ENCODE data around the gene PRDX6. TPM values are rescaled to one million over a fixed set of nuclear protein-coding genes. Genes with fewer than 3 reads are reported as not detected.

The PRDX6 gene
- 100 to 1,000 TPM; 250 to 691 (median 267) TPM for total RNA-seq

GRCh38 chr1:173477286-173478093, at the start of gene PRDX6:
PRDX6 (plus strand) TSS chr1:173477335; CDS start chr1:173477398, 63 bp downstream.
- Histone ChIP-seq H3K9me3 (no peaks in the 10 kb centered on the region), H3K36me3 (no peaks in the 10 kb centered on the region), H3K27me3 (no peaks in the 10 kb centered on the region), H3K4me1 (peaks cover 0 to 13% of the 10 kb centered on the region in 2 donors), H3K27ac (peak within 1 kb of the TSS; percentile 98 to 99), H3K4me3 (peak within 1 kb of the TSS; percentile 83 to 98 (median 91))
- TF ChIP-seq CTCF (IDR thresholded peaks at IDR 0.05) (peak in 2 of 3 donors; percentile 9 to 33), POLR2AphosphoS5 (IDR thresholded peaks at IDR 0.05) (peak; percentile 57 to 85 (median 66)), POLR2A (IDR thresholded peaks at IDR 0.05) (peak; percentile 45)
- DNase-seq (ENCODE audit: low spot score in 2 of 2) = peak; percentile 56 to 83
- intact Hi-C loops (cut with DNase I; ENCODE audit: low total_unique reads) = no loop called here

GRCh38 chr1:173429471-173430402, 47.4 kb upstream of the PRDX6 start:
- Histone ChIP-seq H3K4me1 (no peaks in the 10 kb centered on the region), H3K4me3 (peak overlapping the region; percentile 14 to 41 (median 25)), H3K27ac (peak overlapping the region; percentile 69 to 82), H3K27me3 (no peaks in the 10 kb centered on the region), H3K36me3 (no peaks in the 10 kb centered on the region), H3K9me3 (no peaks in the 10 kb centered on the region)
- intact Hi-C loops (cut with DNase I; ENCODE audit: low total_unique reads) = loop anchor here (10.0 kb wide), 1 partner anchor 685 kb away; no protein-coding TSS in a partner anchor
- peak; percentile 54 to 60 for DNase-seq (ENCODE audit: low spot score in 2 of 2)
- TF ChIP-seq POLR2AphosphoS5 (IDR thresholded peaks at IDR 0.05) (peak in 2 of 3 donors; percentile 25 to 53), POLR2A (IDR thresholded peaks at IDR 0.05) (no peak), CTCF (IDR thresholded peaks at IDR 0.05) (peak in 2 of 3 donors; percentile 26 to 36)

- intact Hi-C loops (cut with DNase I; ENCODE audit: low total_unique reads) = no loop called here
These were observed 46.3 kb upstream of the PRDX6 start for GRCh38 chr1:173430677-173431303.

More at GRCh38 chr1:173430677-173431303, 46.3 kb upstream of the PRDX6 start:
- no peaks in the 10 kb centered on the region for H3K27me3 ChIP-seq
- TF ChIP-seq POLR2A (IDR thresholded peaks at IDR 0.05) (no peak), POLR2AphosphoS5 (IDR thresholded peaks at IDR 0.05) (no peak), CTCF (IDR thresholded peaks at IDR 0.05) (no peak)
- no peaks in the 10 kb centered on the region for H3K36me3 ChIP-seq
- no peak overlapping the region for H3K4me3 ChIP-seq
- H3K4me1 ChIP-seq = no peaks in the 10 kb centered on the region
- no peaks in the 10 kb centered on the region for H3K9me3 ChIP-seq
- DNase-seq (ENCODE audit: low spot score in 2 of 2) = no peak
- H3K27ac ChIP-seq = peak overlapping the region in 1 of 2 donors; percentile 82
